Fibroblast of skin of left quadriceps (primary cell): Measurements from ENCODE around the gene DSTN.

ENCODE experiments used
- DNase-seq, 2 experiments: peaks; one replicate each; pipeline ENCODE4 v3.0.0-alpha.2; 2013; ENCODE audit warnings: low read depth in 2 of 2

DSTN gene

GRCh38 chr20:17612287-17612991, 42.6 kb downstream of the DSTN start:
- DNase-seq = peak; percentile 29 to 30

- no peak for DNase-seq
Observed at GRCh38 chr20:17612992-17613327, 43.1 kb downstream of the DSTN start.

GRCh38 chr20:17613328-17614175, 43.7 kb downstream of the DSTN start:
- no peak for DNase-seq

- no peak for DNase-seq
Observed at GRCh38 chr20:17614176-17614811, 44.4 kb downstream of the DSTN start.

- DNase-seq = no peak
Observed at GRCh38 chr20:17614812-17615644, 45.2 kb downstream of the DSTN start.

GRCh38 chr20:17615645-17616479, 46.0 kb downstream of the DSTN start:
- no peak for DNase-seq

- no peak for DNase-seq
Observed at GRCh38 chr20:17616480-17617211, 46.8 kb downstream of the DSTN start.

- no peak for DNase-seq
Observed at GRCh38 chr20:17617212-17617867, 47.5 kb downstream of the DSTN start.

- no peak for DNase-seq
Observed at GRCh38 chr20:17617868-17618672, 48.2 kb downstream of the DSTN start.

GRCh38 chr20:17618673-17619013, 48.8 kb downstream of the DSTN start:
- no peak for DNase-seq

- no peak for DNase-seq
Observed at GRCh38 chr20:17619351-17620093, 49.6 kb downstream of the DSTN start.

GRCh38 chr20:17620371-17621228, 50.7 kb downstream of the DSTN start:
- no peak for DNase-seq

- DNase-seq = no peak
Observed at GRCh38 chr20:17621229-17621968, 51.5 kb downstream of the DSTN start.

- no peak for DNase-seq
Observed at GRCh38 chr20:17622086-17622850, 52.4 kb downstream of the DSTN start.

GRCh38 chr20:17622851-17623508, 53.1 kb downstream of the DSTN start:
- no peak for DNase-seq
